ENCODE data around the gene TMED1.
"Not testable (repeated sequence)": the region's sequence is repeated elsewhere in the genome, so short reads cannot be mapped to it uniquely, and the experiment has no call there.

Gene TMED1

GRCh38 chr19:10870501-10870954 is 34.5 kb upstream of the TMED1 start:
- TF ChIP-seq GATA1 (IDR thresholded peaks at IDR 0.05; ENCODE audit: low read depth, low read length) (no peak), POLR2A (IDR thresholded peaks at IDR 0.05; ENCODE audit: low read length) (no peak)
- DNase-seq = no peak

GRCh38 chr19:10869872-10870311 is 33.9 kb upstream of the TMED1 start:
- DNase-seq = not testable (repeated sequence)

- TF ChIP-seq POLR2A (IDR thresholded peaks at IDR 0.05; ENCODE audit: low read length) (no peak), GATA1 (IDR thresholded peaks at IDR 0.05; ENCODE audit: low read depth, low read length) (no peak)
Measured at GRCh38 chr19:10868872-10869547, 33.0 kb upstream of the TMED1 start.

GRCh38 chr19:10866495-10866894 is 30.5 kb upstream of the TMED1 start:
- TF ChIP-seq POLR2A (IDR thresholded peaks at IDR 0.05; ENCODE audit: low read length) (no peak), GATA1 (IDR thresholded peaks at IDR 0.05; ENCODE audit: low read depth, low read length) (no peak)

More at GRCh38 chr19:10868872-10869547, 33.0 kb upstream of the TMED1 start:
- DNase-seq = no peak

GRCh38 chr19:10864538-10864899 is 28.5 kb upstream of the TMED1 start:
- TF ChIP-seq GATA1 (IDR thresholded peaks at IDR 0.05; ENCODE audit: low read depth, low read length) = no peak
- no peak for TF ChIP-seq POLR2A (IDR thresholded peaks at IDR 0.05; ENCODE audit: low read length)
- DNase-seq = peak; percentile 70 to 88

More at GRCh38 chr19:10866495-10866894, 30.5 kb upstream of the TMED1 start:
- DNase-seq = no peak

- TF ChIP-seq POLR2A (IDR thresholded peaks at IDR 0.05; ENCODE audit: low read length) = no peak
- no peak for TF ChIP-seq GATA1 (IDR thresholded peaks at IDR 0.05; ENCODE audit: low read depth, low read length)
- no peak for DNase-seq
Measured at GRCh38 chr19:10863107-10863717, 27.2 kb upstream of the TMED1 start.

GRCh38 chr19:10862561-10863106 is 26.6 kb upstream of the TMED1 start:
- no peak for TF ChIP-seq POLR2A (IDR thresholded peaks at IDR 0.05; ENCODE audit: low read length)
- no peak for TF ChIP-seq GATA1 (IDR thresholded peaks at IDR 0.05; ENCODE audit: low read depth, low read length)
- no peak for DNase-seq

GRCh38 chr19:10861103-10861651 is 25.2 kb upstream of the TMED1 start:
- no peak for TF ChIP-seq POLR2A (IDR thresholded peaks at IDR 0.05; ENCODE audit: low read length)
- DNase-seq = peak in 1 of 2 experiments; percentile 50

GRCh38 chr19:10858204-10858828 is 22.3 kb upstream of the TMED1 start:
- DNase-seq = peak; percentile 58 to 77
- TF ChIP-seq POLR2A (IDR thresholded peaks at IDR 0.05; ENCODE audit: low read length) = no peak
- no peak for TF ChIP-seq GATA1 (IDR thresholded peaks at IDR 0.05; ENCODE audit: low read depth, low read length)

GRCh38 chr19:10856899-10857298 is 20.9 kb upstream of the TMED1 start:
- not testable (repeated sequence) for DNase-seq

GRCh38 chr19:10855879-10856522 is 20.0 kb upstream of the TMED1 start:
- no peak for DNase-seq
- no peak for TF ChIP-seq GATA1 (IDR thresholded peaks at IDR 0.05; ENCODE audit: low read depth, low read length)
- TF ChIP-seq POLR2A (IDR thresholded peaks at IDR 0.05; ENCODE audit: low read length) = no peak

- TF ChIP-seq GATA1 (IDR thresholded peaks at IDR 0.05; ENCODE audit: low read depth, low read length) (no peak), POLR2A (IDR thresholded peaks at IDR 0.05; ENCODE audit: low read length) (no peak)
- no peak for DNase-seq
Measured at GRCh38 chr19:10854350-10855089, 18.5 kb upstream of the TMED1 start.

- DNase-seq = no peak
- TF ChIP-seq POLR2A (IDR thresholded peaks at IDR 0.05; ENCODE audit: low read length) (no peak), GATA1 (IDR thresholded peaks at IDR 0.05; ENCODE audit: low read depth, low read length) (no peak)
Measured at GRCh38 chr19:10852941-10853340, 16.9 kb upstream of the TMED1 start.

Data from erythroblast (primary cell).